NCI-H69 (cell line): ENCODE measurements around the gene PTTG1IP2.

Experiments
- DNase-seq: peaks from one replicate; lab custom pipeline; 2025; lab: John Stamatoyannopoulos, UW

The PTTG1IP2 gene

DNA sequence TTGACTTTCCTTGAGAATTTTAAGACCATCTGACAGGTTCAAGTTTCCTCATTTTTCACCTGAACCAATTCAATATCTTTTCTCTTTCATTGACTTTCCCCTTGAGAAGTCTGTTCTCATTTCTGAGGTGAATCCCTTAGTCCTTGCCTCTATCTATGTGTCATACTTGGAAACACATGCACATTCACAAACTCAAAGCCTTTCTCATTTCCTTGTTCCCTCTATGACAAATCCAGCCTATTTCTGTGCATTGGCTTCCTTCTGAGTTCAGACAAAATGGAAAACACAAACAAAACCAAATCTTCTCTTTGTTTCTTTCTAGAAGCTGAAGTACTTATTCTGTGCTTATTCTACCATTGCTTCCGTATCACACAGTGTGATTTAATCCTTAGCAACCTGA is 13.8 kb downstream of the PTTG1IP2 start:
- DNase-seq: no peak

DNA sequence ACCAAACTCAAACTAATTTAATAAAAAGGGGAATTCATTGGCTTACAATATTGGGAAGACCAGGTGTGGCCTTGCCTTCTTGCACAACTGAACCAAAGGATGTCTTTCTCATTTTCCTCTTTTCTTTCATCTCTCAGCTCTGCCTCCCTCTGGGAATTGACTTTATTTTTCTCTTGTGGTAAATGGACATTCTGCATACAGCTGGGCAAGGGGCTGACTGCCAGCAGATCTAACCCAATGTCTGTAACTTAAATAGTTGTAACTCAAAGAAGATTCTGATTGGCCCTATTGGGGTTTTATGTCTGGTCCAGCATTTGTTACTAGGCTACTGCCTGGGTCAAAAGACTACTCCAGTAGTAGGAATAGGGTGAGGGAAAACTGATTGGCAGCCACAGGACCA is 15.3 kb downstream of the PTTG1IP2 start:
- no peak for DNase-seq

DNA sequence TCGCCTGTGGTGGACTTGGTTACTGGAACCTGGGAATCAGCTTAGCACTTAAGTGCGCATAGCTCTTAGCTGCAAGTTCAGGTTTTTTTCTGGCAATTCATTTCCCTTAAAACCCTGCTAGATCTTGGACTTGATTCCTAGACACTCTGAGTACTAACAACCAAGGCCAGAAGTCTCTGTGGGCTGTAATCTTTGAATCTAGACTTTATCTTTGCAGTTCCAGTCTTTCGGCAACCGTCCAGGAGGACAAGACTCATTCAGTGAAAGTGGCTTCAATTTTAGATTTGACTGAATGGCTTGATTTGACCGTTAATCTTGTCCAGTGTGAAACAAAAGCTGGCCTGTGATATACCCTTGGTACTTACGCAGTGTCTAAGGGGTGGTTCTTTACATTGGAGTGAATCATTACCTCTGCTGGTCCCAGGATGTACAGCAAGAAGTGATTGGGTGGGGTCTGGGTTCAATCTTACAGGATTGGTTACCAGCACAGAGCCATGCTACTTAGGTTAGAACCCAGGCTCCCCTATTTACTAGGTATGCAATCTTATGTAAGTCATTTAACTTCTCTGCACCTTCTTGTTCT is 16.4 kb downstream of the PTTG1IP2 start:
- DNase-seq: no peak

DNA sequence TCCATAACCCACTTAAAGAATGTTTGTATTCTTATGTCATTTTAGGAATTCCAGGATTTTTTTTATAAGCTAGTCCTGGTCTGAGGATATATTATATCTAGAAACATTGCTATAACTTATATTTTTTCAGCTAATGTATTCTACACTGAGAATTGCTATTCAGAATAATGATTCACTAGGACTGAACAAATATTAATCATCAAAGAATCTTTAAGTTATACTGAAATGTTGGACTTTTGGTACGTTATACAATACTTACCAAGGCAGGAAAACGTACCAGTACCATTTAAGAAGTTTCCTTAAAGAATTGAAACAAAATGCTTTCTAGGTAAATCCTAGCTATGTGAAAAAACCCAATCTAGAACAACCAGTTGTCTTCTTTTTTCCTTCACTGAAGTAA is 18.4 kb downstream of the PTTG1IP2 start:
- DNase-seq: no peak

DNA sequence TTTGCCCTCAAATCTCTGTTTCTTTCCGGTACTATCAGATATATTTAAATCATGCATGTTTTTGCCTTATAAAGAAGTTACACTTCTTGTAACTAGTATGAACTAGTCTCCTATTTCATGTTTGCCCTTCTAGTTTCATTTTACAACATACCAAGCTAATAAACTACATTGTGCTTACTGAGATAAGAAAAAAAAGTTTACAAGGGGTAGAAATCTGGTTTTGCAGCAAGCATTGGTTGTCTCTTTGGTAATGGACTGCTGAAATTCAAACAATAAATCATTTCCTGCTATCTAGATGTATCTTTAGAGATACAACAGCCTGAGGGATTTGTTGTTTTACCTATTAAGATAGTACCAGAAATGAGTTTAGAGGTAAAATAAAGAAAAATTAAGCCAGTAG is 18.8 kb downstream of the PTTG1IP2 start:
- DNase-seq: no peak

DNA sequence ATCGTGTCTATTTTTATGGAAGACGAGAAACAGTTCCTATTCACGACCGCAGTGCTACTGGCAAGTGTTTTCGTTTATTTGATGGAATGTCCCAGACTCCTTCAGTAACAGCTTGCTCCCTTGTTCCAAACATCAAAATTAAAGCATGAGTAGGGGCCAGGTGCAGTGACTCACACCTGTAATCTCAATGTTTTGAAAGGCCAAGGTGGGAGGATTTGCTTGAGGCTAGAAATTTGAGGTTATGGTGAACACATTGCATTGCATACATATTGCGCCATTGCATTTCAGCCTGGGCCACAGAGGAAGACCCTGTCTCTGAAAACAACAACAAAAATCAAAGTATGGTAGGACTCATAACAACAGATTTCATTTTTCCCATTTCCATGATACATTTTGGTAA is 22.8 kb downstream of the PTTG1IP2 start:
- DNase-seq: no peak

DNA sequence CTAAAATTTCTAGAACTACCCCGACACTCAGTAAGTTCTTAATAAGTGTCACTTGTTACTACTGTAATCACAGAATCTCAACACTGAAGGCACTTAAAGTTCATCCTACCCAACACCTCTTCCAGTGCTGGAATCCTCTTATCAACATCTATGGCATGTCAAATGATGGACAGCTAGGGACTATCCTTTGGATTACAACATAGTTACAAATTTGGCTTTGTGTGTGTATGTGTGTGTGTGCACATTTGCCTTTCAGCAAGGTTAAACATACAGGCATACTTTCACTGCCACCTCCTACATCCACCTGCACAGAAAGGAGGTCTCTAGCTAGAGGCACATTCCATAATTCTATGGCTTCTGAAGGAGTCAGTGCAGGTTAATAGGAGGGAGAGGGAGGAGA is 25.8 kb downstream of the PTTG1IP2 start:
- DNase-seq: no peak

DNA sequence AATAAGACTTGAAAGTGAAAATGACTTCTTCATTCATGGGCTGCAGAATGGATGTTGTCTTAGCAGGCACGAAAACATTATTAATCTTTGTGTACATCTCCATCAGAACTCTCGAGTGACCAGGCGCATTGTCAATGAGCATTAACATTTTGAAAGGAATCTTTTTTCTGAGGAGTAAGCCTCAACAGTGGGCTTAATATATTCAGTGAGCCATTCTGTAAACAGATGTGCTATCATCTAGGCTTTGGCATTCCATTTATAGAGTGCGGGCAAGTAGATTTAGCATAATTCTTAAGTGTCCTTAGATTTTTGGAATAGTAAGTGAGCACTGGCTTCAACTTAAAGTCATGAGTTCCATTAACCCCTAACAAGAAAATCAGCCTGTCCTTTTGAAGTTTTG is 33.1 kb downstream of the PTTG1IP2 start:
- no peak for DNase-seq

DNA sequence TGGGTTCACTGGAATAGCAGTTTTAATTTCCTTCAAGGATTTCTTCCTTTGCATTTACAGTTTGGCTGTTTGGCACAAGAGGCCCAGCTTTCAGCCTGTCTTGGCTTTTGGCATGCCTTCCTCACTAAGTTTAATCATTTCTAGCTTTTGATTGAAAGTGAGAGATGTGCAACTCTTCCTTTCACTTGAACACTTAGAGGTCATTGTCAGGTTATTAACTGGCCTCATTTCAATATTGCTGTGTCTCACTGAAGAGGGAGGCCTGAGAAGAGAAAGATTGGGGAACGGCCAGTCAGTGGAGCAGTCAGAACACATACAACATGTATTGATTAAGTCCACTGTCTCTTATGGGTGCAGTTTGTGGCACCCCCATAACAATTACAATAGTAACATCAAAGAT is 33.9 kb downstream of the PTTG1IP2 start:
- DNase-seq: no peak

DNA sequence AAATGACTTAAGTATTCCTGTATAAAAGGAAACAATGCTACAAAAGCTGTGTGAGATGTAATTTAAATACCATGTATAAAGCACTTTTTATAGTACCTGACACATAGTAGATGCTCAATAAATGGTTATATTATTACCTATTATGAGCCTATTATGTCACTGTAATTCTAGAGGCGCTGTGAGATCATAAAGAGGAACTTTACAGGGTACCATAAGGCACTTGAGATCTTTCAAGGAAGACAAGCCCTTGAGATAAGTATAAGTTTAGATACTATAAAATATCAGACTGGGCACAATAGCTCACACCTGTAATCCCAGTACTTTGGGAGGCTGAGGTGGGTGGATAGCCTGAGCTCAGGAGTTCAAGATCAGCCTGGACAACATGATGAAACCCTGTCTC is 38.3 kb downstream of the PTTG1IP2 start:
- no peak for DNase-seq

DNA sequence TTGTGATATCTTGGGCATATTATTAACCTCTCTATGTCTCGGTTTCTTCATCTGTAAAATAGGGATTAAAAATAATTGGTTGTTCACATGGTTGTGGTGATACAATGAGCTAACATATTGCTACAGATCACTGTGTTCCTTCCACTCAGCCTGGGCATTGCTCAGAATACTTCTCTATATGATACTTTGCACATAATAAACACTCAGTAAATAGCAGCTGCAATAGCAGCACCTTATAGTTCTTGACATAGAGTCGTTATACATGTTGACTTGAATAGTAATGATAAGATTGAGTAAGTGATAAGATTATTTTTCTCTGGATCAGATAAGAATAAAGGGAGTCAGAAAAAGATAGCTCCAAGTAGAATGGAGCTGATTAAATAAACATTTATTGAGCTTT is 42.3 kb downstream of the PTTG1IP2 start:
- no peak for DNase-seq

DNA sequence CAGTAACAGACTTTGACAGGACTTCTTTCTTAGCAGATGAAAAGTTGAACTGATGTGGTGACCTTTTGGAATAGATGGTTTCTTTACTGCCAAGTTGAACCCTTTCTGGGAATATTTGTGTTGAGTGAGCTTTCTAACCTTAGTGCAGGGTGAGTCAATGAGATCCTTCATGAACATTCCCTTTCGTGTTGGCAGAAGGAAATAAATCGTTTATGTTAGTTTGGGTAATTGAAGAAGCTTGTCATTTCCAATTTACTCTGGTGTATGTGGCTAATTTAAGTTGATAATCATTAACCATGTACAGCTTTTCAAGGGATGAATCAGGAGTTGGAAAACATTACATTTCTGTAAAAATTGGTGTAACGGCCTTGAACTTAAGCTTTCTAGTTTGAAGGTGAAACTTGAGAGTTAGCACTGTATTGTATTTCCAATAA is 43.4 kb downstream of the PTTG1IP2 start:
- no peak for DNase-seq

DNA sequence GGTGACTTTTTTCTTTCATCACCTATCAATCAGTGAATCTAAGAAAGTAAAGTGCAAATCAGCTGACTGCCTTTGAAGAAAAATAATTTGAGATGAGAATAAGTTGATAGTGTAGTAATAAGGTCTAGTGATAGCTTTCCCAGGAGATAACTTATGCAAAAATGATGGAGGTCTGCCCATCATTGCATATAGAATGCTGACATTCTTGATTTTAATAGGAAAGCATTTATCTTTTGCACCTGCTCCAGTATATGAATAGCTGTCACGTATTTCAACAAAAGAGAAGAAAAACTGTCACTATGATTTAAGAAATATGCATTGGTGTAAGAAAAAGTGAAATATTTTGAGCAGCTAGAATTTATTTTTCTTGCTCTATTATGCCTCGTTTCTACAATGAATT is 46.8 kb downstream of the PTTG1IP2 start:
- no peak for DNase-seq

DNA sequence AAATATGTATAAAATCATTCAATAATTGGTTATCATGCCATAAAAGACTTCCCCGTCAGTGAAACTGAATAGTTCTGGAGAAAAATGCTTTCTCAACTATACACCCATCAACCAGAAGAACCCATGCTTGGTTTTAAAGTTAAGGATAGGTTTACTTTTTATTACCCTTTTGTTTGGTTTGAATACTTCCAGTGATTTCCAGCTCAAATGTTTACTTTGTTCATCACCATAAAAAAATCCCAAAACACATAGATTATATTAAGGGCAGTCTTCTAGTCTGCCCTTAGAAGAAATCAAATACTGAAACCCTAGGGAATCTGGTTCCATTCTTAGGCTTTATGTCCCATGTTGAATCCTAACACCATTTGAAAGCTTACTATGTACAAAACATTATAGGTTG is 49.2 kb downstream of the PTTG1IP2 start:
- no peak for DNase-seq

DNA sequence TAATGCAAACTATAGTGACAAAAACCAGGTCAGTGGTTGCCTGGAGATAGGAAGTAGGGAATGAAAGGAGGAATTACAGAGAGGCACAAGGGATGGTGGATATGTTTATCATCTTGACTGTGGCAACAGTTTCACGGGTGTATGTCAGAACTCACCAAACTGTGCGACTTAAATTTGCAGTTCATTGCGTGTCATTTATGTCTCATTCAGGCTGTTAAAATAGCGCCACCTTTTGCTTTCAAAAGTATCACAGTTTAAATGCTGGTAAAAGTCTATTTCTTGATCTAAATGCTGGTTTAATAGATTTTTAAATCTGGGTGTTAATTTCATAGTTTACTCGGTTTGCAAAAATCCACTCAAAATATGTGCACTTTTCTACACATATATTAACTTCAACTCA is 51.0 kb downstream of the PTTG1IP2 start:
- DNase-seq: peak; percentile 18

DNA sequence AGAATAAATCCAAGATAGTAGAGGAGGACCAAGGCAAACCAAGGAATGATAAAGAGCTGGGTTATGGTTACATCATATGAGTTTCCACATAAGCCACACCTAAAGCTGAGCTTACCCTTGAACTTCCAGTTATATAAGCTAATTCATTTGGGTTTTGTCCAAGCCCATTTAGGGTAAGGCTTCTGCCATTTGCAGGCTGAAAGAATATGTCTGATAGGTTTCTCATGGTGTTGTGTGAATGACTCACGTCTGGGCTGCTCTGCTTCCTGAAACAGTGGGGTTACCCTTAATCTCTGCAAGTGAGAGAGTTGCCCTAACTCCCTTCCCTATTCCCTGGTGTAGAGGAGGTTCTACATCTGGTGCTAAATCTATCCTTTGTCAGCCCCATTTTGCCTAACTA is 60.8 kb downstream of the PTTG1IP2 start:
- DNase-seq: no peak

DNA sequence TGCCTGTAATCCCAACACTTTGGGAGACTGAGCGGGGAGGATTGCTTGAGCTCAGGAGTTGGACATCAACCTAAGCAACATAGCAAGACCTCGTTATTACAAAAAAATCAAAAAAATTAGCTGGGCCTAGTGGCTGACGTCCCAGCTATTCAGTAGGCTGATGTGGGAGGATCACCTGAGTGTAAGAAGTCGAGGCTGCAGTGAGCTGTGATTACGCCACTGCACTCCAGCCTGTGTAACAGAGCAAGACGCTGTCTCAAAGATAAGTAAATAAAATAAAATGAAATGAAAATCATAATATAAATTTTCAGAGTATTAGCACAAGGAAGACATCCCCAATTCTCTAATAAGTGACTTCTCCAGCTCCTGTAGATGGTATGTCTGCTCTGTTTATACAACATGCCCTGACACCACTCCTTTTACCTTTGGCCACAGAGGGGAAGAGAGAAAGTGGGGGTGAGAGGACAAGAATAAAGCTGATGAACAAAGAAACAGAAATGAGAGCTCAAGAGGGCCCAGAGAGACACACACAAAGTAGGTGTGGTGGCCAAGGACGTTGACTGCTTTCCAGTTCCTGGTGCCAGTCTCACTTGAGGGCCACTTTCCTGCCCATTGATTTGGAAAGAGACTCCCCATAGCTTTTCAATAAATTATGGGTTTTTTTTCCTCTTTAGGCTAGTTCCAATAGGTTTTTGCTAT is 62.9 kb downstream of the PTTG1IP2 start:
- DNase-seq: no peak

DNA sequence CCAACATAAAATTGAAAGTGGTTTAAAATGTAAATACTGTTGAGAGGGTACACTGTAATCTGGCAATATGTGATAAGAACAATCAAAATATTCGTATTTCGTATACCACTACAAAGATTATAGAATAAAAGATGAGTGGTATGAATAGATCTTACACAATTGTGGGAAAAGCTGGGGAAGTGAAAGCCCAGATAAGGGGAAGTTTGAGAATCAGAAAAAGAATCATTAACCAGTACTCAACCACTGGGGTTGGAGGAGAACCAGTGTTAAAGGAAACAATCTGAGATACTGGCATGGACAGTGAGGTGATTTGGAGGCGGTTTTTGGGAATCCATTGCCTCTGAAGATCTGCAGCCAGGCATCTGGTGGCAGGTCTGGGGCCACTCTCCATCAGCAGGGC is 67.0 kb downstream of the PTTG1IP2 start:
- DNase-seq: no peak

DNA sequence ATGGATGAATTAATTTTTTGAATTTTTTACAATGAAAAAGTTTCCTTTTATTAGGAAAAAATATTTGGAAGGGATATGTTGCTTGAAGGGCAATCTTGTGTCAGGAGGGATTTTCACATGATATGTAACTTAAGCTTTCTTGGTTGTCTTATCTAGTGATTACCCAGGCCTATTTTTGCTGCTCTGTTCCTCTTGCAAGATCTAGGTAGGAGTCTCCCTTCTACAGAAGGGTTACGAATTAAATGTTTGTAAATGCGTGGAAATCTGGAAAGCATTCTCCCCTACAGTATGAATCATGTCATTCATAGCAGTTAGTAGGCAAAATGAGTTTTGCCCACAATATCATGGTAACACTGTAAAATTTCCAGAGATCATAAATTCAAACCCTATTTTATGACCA is 69.0 kb downstream of the PTTG1IP2 start:
- no peak for DNase-seq

DNA sequence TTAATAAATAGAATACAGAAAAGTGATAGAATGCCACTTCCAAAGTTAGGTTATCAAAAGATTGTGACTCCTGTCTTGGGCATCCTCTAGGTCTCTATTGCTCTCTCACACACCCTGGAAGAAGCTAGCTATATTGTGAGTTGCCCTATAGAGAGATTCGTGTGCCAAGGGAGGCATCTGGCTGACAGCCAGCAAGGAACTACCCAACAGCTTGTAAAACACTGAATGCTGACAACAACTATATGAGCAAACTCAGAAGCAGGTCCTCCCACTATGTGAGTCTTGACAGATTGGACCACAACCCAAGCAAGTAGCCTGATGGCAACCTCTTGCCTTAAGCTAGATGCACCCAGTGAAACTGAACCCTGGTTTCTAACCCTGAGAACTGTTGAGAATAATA is 71.0 kb downstream of the PTTG1IP2 start:
- peak; percentile 22 for DNase-seq

DNA sequence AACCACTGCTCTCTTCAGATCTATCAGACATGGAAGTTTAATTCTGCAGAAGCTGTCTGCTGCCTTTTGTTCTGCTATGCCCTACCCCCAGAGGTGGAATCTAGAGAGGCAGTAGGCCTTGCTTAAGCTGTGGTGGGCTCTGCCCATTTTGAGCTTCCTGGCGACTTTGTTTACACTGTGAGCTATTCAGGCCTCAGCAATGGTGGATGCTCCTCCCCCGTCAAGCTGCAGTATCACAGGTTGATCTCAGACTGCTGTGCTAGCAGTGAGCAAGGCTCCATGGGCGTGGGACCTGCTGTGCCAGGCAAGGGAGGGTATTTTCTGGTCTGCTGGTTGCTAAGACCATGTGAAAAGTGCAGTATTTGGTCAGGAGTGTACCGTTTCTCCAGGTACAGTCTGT is 81.6 kb downstream of the PTTG1IP2 start:
- DNase-seq: peak; percentile 75

DNA sequence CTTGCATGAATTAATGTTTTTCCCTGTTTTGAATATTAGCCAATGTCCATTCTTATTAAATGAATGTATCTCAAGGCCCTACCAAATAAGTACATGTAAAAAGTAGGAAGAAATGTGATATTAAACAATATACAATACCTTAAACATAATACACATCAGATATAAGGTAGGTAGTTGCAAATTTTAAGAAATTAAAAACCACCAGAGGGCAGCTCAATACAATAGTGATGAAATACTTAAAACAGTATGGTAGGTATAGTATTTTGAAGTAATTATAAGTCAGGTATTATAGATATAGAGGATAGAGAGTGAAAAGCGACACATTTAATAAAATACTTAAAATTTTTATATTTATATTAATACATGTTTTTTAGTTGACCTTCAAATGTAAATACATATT is 83.1 kb downstream of the PTTG1IP2 start:
- peak; percentile 24 for DNase-seq

DNA sequence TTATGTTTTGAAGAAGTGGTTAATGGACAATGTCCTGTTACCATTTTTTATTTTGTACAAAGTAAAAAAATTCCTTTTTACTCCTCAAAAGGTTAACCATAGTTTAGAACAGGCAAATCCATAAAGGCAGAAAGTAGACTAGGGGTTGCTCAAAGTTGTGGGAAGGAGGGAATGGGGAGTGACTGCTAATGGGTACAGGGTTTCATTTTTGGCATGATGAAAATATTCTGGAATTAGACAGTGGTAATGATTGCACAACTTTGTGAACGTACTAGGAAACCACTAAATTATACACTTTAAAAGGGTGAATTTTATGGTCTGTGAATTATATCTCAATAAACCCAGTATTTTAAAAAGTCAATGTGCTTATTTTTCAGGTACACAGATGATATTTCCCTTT is 91.3 kb downstream of the PTTG1IP2 start:
- no peak for DNase-seq
